Transverse colon (tissue), 4 donors: ENCODE results near the gene IGDCC3.

Experiments used
- EP300 ChIP-seq: sonication (generic); formaldehyde crosslinking; IDR thresholded peaks from one replicate; pipeline ENCODE4 v1.6.1; 2017; ENCODE audit warnings: antibody characterized with exemption, low read depth
- POLR2AphosphoS5 ChIP-seq, 3 donors: sonication (generic); formaldehyde crosslinking; IDR thresholded peaks; one replicate each; pipeline ENCODE4 v1.6.1; 2016; ENCODE audit warnings: antibody characterized with exemption in 3 of 3
- TF ChIP-seq, protein P1 (sequence below), 5 experiments: fragments of 200-600 bp in 3 of 5; fragments of 450-650 bp in 2 of 5; sonication (generic) in 3 of 5; IDR thresholded peaks; 1 replicate in 2 of 5; 2 replicates in 3 of 5; pipeline ENCODE4 v1.5.1; 2016 to 2017; ENCODE audit warnings: antibody characterized with exemption in 5 of 5, inconsistent platforms in 3 of 5, mild to moderate bottlenecking in 2 of 5, moderate library complexity in 1 of 5

GRCh38 chr15:65336493-65337435 lies 41.0 kb downstream of the IGDCC3 start:
- TF ChIP-seq, protein P1, sequence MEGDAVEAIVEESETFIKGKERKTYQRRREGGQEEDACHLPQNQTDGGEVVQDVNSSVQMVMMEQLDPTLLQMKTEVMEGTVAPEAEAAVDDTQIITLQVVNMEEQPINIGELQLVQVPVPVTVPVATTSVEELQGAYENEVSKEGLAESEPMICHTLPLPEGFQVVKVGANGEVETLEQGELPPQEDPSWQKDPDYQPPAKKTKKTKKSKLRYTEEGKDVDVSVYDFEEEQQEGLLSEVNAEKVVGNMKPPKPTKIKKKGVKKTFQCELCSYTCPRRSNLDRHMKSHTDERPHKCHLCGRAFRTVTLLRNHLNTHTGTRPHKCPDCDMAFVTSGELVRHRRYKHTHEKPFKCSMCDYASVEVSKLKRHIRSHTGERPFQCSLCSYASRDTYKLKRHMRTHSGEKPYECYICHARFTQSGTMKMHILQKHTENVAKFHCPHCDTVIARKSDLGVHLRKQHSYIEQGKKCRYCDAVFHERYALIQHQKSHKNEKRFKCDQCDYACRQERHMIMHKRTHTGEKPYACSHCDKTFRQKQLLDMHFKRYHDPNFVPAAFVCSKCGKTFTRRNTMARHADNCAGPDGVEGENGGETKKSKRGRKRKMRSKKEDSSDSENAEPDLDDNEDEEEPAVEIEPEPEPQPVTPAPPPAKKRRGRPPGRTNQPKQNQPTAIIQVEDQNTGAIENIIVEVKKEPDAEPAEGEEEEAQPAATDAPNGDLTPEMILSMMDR (IDR thresholded peaks at IDR 0.05) = no peak
- TF ChIP-seq POLR2AphosphoS5 (IDR thresholded peaks at IDR 0.05) (no peak), EP300 (no peak)
